ENCODE results near the gene PRB3.

PRB3 gene

GRCh38 chr12:11269607-11270006, at the start of gene PRB3:
PRB3 (minus strand) TSS chr12:11269707; CDS start chr12:11269669, 38 bp downstream.
- no peaks in the 10 kb centered on the region for H3K36me3 ChIP-seq (ENCODE audit: control insufficient read depth in 5 of 5, insufficient read depth in 5 of 5, low read length in 5 of 5)
- no peak within 1 kb of the TSS for H3K9ac ChIP-seq (ENCODE audit: low read length in 5 of 5)
- H3K27me3 ChIP-seq (ENCODE audit: control insufficient read depth in 5 of 5, insufficient read depth in 4 of 5, low read length in 5 of 5): no peaks in the 10 kb centered on the region
- no peaks in the 10 kb centered on the region for H3K4me1 ChIP-seq (ENCODE audit: control insufficient read depth in 5 of 5, insufficient read depth in 5 of 5, low read length in 5 of 5)
- H3K27ac ChIP-seq (ENCODE audit: low read depth, low read length): no peak within 1 kb of the TSS
- H3K4me3 ChIP-seq (ENCODE audit: low read depth in 1 of 5, low read length in 5 of 5): no peak within 1 kb of the TSS
- no peaks in the 10 kb centered on the region for H3K9me3 ChIP-seq (ENCODE audit: control insufficient read depth in 5 of 5, low read length in 5 of 5)

DNA sequence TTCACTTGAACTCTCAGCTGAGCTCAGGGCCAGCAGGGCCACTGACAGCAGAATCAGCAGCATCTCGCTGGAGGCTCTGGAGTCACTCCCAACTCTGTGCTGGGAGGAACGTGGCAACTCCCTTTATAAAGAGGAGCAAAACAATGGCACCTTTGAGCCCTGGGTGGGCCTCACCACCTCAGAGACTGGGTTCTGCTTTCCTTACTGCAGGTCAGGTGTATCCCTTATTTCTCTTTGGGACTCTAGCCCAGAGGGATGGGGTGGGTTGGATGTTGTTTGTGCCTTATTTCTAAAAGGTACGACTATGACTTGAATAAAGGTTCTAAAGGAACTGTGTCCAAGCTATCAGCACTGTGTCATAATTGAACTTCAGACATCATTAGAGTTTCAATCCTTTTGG, 40.8 kb upstream of the PRB3 start, which contains the start of gene PRB4:
Gene PRB4, minus strand, starts transcription at position 101 of the 400 bp plus-strand sequence. Its CDS starts 38 bp downstream, at position 63.
- H3K4me1 ChIP-seq (ENCODE audit: control insufficient read depth in 5 of 5, insufficient read depth in 5 of 5, low read length in 5 of 5): no peaks in the 10 kb centered on the region
- H3K27ac ChIP-seq (ENCODE audit: low read depth, low read length): no peak within 1 kb of the TSS
- H3K9me3 ChIP-seq (ENCODE audit: control insufficient read depth in 5 of 5, low read length in 5 of 5): peaks cover 0 to 16% (median 0%) of the 10 kb centered on the region in 5 donors
- no peak within 1 kb of the TSS for H3K4me3 ChIP-seq (ENCODE audit: low read depth in 1 of 5, low read length in 5 of 5)
- no peak within 1 kb of the TSS for H3K9ac ChIP-seq (ENCODE audit: low read length in 5 of 5)
- H3K27me3 ChIP-seq (ENCODE audit: control insufficient read depth in 5 of 5, insufficient read depth in 4 of 5, low read length in 5 of 5): no peaks in the 10 kb centered on the region
- no peaks in the 10 kb centered on the region for H3K36me3 ChIP-seq (ENCODE audit: control insufficient read depth in 5 of 5, insufficient read depth in 5 of 5, low read length in 5 of 5)

GRCh38 chr12:11307143-11307542, 37.6 kb upstream of the PRB3 start:
- Histone ChIP-seq H3K27ac (ENCODE audit: low read depth, low read length) (no peak overlapping the region), H3K36me3 (ENCODE audit: control insufficient read depth in 5 of 5, insufficient read depth in 5 of 5, low read length in 5 of 5) (no peaks in the 10 kb centered on the region), H3K4me3 (ENCODE audit: low read depth in 1 of 5, low read length in 5 of 5) (no peak overlapping the region), H3K4me1 (ENCODE audit: control insufficient read depth in 5 of 5, insufficient read depth in 5 of 5, low read length in 5 of 5) (no peaks in the 10 kb centered on the region), H3K27me3 (ENCODE audit: control insufficient read depth in 5 of 5, insufficient read depth in 4 of 5, low read length in 5 of 5) (no peaks in the 10 kb centered on the region), H3K9ac (ENCODE audit: low read length in 5 of 5) (no peak overlapping the region), H3K9me3 (ENCODE audit: control insufficient read depth in 5 of 5, low read length in 5 of 5) (peaks cover 0 to 8% (median 0%) of the 10 kb centered on the region in 5 donors)

GRCh38 chr12:11273449-11273848, 3.9 kb upstream of the PRB3 start:
- Histone ChIP-seq H3K9me3 (ENCODE audit: control insufficient read depth in 5 of 5, low read length in 5 of 5) (no peaks in the 10 kb centered on the region), H3K27me3 (ENCODE audit: control insufficient read depth in 5 of 5, insufficient read depth in 4 of 5, low read length in 5 of 5) (no peaks in the 10 kb centered on the region), H3K36me3 (ENCODE audit: control insufficient read depth in 5 of 5, insufficient read depth in 5 of 5, low read length in 5 of 5) (peaks cover 0 to 4% (median 0%) of the 10 kb centered on the region in 5 donors), H3K27ac (ENCODE audit: low read depth, low read length) (no peak overlapping the region), H3K4me3 (ENCODE audit: low read depth in 1 of 5, low read length in 5 of 5) (no peak overlapping the region), H3K4me1 (ENCODE audit: control insufficient read depth in 5 of 5, insufficient read depth in 5 of 5, low read length in 5 of 5) (no peaks in the 10 kb centered on the region), H3K9ac (ENCODE audit: low read length in 5 of 5) (no peak overlapping the region)

DNA sequence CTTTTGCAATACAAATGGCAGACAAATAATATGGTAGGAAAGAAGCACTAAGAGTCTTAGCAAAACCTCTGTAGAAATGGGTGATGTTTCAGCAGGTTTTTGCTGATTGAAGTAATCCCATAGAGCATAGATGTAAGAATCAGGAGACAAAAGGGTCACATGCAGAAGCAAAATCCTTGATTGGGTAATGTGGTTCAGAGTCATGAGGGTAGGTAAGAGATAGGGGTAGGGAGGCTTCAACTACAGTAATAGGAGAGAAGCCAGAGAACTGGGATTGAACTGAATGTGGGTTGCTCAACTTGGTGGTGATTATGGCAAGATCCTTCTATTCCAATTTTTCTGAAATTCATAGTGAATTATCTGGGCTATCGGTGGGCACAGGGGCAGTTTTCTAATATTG, 5.0 kb downstream of the PRB3 start:
- H3K4me3 ChIP-seq (ENCODE audit: low read depth in 1 of 5, low read length in 5 of 5): no peak overlapping the region
- peaks cover 0 to 13% (median 0%) of the 10 kb centered on the region in 5 donors for H3K9me3 ChIP-seq (ENCODE audit: control insufficient read depth in 5 of 5, low read length in 5 of 5)
- H3K27ac ChIP-seq (ENCODE audit: low read depth, low read length): no peak overlapping the region
- no peaks in the 10 kb centered on the region for H3K4me1 ChIP-seq (ENCODE audit: control insufficient read depth in 5 of 5, insufficient read depth in 5 of 5, low read length in 5 of 5)
- no peak overlapping the region for H3K9ac ChIP-seq (ENCODE audit: low read length in 5 of 5)
- no peaks in the 10 kb centered on the region for H3K27me3 ChIP-seq (ENCODE audit: control insufficient read depth in 5 of 5, insufficient read depth in 4 of 5, low read length in 5 of 5)
- H3K36me3 ChIP-seq (ENCODE audit: control insufficient read depth in 5 of 5, insufficient read depth in 5 of 5, low read length in 5 of 5): no peaks in the 10 kb centered on the region

DNA sequence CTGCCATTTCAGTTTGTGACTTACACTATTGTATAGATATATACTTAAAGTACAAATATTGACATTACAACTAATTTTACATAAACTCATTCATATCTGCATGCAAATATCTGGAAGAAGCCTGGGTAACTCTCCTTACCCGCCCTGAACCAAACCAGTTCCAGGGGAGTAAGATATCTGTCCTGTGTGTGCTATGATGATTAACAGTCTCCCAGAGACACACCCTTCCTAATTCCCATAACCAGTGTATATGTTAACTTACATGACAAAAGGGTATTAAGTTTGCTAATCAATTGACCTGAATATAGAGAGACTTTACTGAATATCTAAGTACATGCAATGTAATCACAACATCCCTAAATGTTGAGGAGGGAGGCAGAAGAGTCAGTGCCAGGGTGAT, 23.0 kb downstream of the PRB3 start:
- Histone ChIP-seq H3K4me1 (ENCODE audit: control insufficient read depth in 5 of 5, insufficient read depth in 5 of 5, low read length in 5 of 5) (no peaks in the 10 kb centered on the region), H3K36me3 (ENCODE audit: control insufficient read depth in 5 of 5, insufficient read depth in 5 of 5, low read length in 5 of 5) (no peaks in the 10 kb centered on the region), H3K9me3 (ENCODE audit: control insufficient read depth in 5 of 5, low read length in 5 of 5) (peaks cover 0 to 6% (median 2%) of the 10 kb centered on the region in 5 donors), H3K27ac (ENCODE audit: low read depth, low read length) (no peak overlapping the region), H3K9ac (ENCODE audit: low read length in 5 of 5) (no peak overlapping the region), H3K4me3 (ENCODE audit: low read depth in 1 of 5, low read length in 5 of 5) (no peak overlapping the region), H3K27me3 (ENCODE audit: control insufficient read depth in 5 of 5, insufficient read depth in 4 of 5, low read length in 5 of 5) (no peaks in the 10 kb centered on the region)

DNA sequence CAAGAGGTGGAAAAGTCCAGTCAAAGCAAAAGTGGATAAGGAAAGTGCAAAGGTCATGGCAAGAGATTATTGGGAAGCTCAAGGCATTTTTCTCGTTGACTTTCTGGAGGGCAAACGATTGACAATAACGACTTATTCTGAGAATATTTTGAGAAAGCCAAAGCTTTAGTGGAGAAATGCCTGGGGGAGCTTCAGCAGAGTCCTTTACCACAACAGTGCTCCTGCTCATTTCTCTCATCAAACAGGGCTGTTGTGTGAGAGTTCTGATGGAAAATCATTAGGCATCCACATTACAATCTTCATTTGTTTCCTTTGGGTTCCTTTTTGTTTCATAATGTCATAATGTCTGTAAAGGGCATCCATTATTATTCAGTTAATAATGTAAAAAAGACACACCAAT, 26.9 kb downstream of the PRB3 start:
- H3K9me3 ChIP-seq (ENCODE audit: control insufficient read depth in 5 of 5, low read length in 5 of 5): peaks cover 0 to 4% (median 0%) of the 10 kb centered on the region in 5 donors
- no peaks in the 10 kb centered on the region for H3K4me1 ChIP-seq (ENCODE audit: control insufficient read depth in 5 of 5, insufficient read depth in 5 of 5, low read length in 5 of 5)
- peaks cover 0 to 2% (median 0%) of the 10 kb centered on the region in 5 donors for H3K36me3 ChIP-seq (ENCODE audit: control insufficient read depth in 5 of 5, insufficient read depth in 5 of 5, low read length in 5 of 5)
- H3K4me3 ChIP-seq (ENCODE audit: low read depth in 1 of 5, low read length in 5 of 5): no peak overlapping the region
- no peaks in the 10 kb centered on the region for H3K27me3 ChIP-seq (ENCODE audit: control insufficient read depth in 5 of 5, insufficient read depth in 4 of 5, low read length in 5 of 5)
- no peak overlapping the region for H3K27ac ChIP-seq (ENCODE audit: low read depth, low read length)
- no peak overlapping the region for H3K9ac ChIP-seq (ENCODE audit: low read length in 5 of 5)

DNA sequence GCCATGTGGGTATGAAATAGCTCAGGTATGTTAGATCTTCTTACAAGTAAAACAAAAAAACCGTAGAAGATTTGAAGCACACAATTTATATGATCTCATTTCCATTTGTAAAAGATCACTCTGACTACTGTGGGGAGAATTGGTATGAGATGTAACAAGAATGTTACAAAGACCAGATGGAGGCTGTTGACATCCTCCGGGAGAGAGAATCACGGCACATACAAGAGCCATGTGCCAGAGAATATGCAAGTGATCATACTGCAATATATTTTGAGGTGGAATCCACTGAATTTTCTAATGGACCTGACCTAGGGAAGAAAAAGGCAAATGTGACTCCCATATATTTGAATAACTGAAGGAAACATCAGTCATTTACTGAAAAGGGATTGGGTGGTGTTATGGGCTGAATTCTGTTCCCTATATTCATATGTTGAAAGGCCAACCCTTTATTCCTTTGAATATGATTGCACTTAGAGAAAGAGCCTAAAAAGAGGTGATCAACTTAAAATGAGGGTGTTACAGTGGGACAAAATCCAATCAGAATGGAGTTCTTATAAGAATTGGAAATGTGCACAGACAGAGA, 29.1 kb downstream of the PRB3 start:
- no peaks in the 10 kb centered on the region for H3K4me1 ChIP-seq (ENCODE audit: control insufficient read depth in 5 of 5, insufficient read depth in 5 of 5, low read length in 5 of 5)
- peaks cover 0 to 5% (median 0%) of the 10 kb centered on the region in 5 donors for H3K9me3 ChIP-seq (ENCODE audit: control insufficient read depth in 5 of 5, low read length in 5 of 5)
- peaks cover 0 to 2% (median 0%) of the 10 kb centered on the region in 5 donors for H3K36me3 ChIP-seq (ENCODE audit: control insufficient read depth in 5 of 5, insufficient read depth in 5 of 5, low read length in 5 of 5)
- H3K27ac ChIP-seq (ENCODE audit: low read depth, low read length): no peak overlapping the region
- no peaks in the 10 kb centered on the region for H3K27me3 ChIP-seq (ENCODE audit: control insufficient read depth in 5 of 5, insufficient read depth in 4 of 5, low read length in 5 of 5)
- H3K4me3 ChIP-seq (ENCODE audit: low read depth in 1 of 5, low read length in 5 of 5): no peak overlapping the region
- H3K9ac ChIP-seq (ENCODE audit: low read length in 5 of 5): no peak overlapping the region

- no peak overlapping the region for H3K27ac ChIP-seq (ENCODE audit: low read depth, low read length)
- peaks cover 0 to 2% (median 0%) of the 10 kb centered on the region in 5 donors for H3K36me3 ChIP-seq (ENCODE audit: control insufficient read depth in 5 of 5, insufficient read depth in 5 of 5, low read length in 5 of 5)
- no peak overlapping the region for H3K9ac ChIP-seq (ENCODE audit: low read length in 5 of 5)
- H3K27me3 ChIP-seq (ENCODE audit: control insufficient read depth in 5 of 5, insufficient read depth in 4 of 5, low read length in 5 of 5): no peaks in the 10 kb centered on the region
- no peak overlapping the region for H3K4me3 ChIP-seq (ENCODE audit: low read depth in 1 of 5, low read length in 5 of 5)
- no peaks in the 10 kb centered on the region for H3K4me1 ChIP-seq (ENCODE audit: control insufficient read depth in 5 of 5, insufficient read depth in 5 of 5, low read length in 5 of 5)
- H3K9me3 ChIP-seq (ENCODE audit: control insufficient read depth in 5 of 5, low read length in 5 of 5): peaks cover 0 to 5% (median 0%) of the 10 kb centered on the region in 5 donors
These were observed 31.2 kb downstream of the PRB3 start for GRCh38 chr12:11238275-11238674.

- Histone ChIP-seq H3K9ac (ENCODE audit: low read length in 5 of 5) (no peak overlapping the region), H3K27ac (ENCODE audit: low read depth, low read length) (no peak overlapping the region), H3K4me3 (ENCODE audit: low read depth in 1 of 5, low read length in 5 of 5) (no peak overlapping the region), H3K27me3 (ENCODE audit: control insufficient read depth in 5 of 5, insufficient read depth in 4 of 5, low read length in 5 of 5) (no peaks in the 10 kb centered on the region), H3K36me3 (ENCODE audit: control insufficient read depth in 5 of 5, insufficient read depth in 5 of 5, low read length in 5 of 5) (no peaks in the 10 kb centered on the region), H3K4me1 (ENCODE audit: control insufficient read depth in 5 of 5, insufficient read depth in 5 of 5, low read length in 5 of 5) (no peaks in the 10 kb centered on the region), H3K9me3 (ENCODE audit: control insufficient read depth in 5 of 5, low read length in 5 of 5) (peaks cover 0 to 5% (median 0%) of the 10 kb centered on the region in 5 donors)
These were observed 36.0 kb downstream of the PRB3 start for GRCh38 chr12:11233532-11233931.
